ENCODE results near the gene RAD51B. TPM values are rescaled to one million over a fixed set of nuclear protein-coding genes. Genes with fewer than 3 reads are reported as not detected.

Gene RAD51B
- total RNA-seq, 1 donor from 2014 or later = 28.5 TPM

- DNase-seq (ENCODE audit: extremely low spot score in 2 of 2) = no peak
- Histone ChIP-seq H3K4me3 (no peak overlapping the region), H3K27ac (no peak overlapping the region), H3K4me1 (peaks cover 35% of the 10 kb centered on the region), H3K27me3 (no peaks in the 10 kb centered on the region), H3K9me3 (no peaks in the 10 kb centered on the region), H3K36me3 (no peaks in the 10 kb centered on the region)
- TF ChIP-seq POLR2A (IDR thresholded peaks at IDR 0.05) (no peak), CTCF (IDR thresholded peaks at IDR 0.05) (no peak), POLR2AphosphoS5 (IDR thresholded peaks at IDR 0.05; ENCODE audit: insufficient read depth in 1 of 2, low read depth in 1 of 2) (no peak)
- intact Hi-C loops (cut with DNase I) = no loop called here
Measured at GRCh38 chr14:68458253-68458652, 638.7 kb downstream of the RAD51B start.

- Histone ChIP-seq H3K27ac (peak overlapping the region; percentile 71), H3K4me1 (peaks cover 35% of the 10 kb centered on the region), H3K9me3 (no peaks in the 10 kb centered on the region), H3K36me3 (no peaks in the 10 kb centered on the region), H3K27me3 (no peaks in the 10 kb centered on the region), H3K4me3 (no peak overlapping the region)
- no peak for DNase-seq (ENCODE audit: extremely low spot score in 2 of 2)
- no peak for TF ChIP-seq POLR2A (IDR thresholded peaks at IDR 0.05)
- TF ChIP-seq POLR2AphosphoS5 (IDR thresholded peaks at IDR 0.05; ENCODE audit: insufficient read depth in 1 of 2, low read depth in 1 of 2) = peak in 1 of 2 donors; percentile 73
- no peak for TF ChIP-seq CTCF (IDR thresholded peaks at IDR 0.05)
- intact Hi-C loops (cut with DNase I) = no loop called here
Measured at GRCh38 chr14:68458840-68459469, 639.4 kb downstream of the RAD51B start.

GRCh38 chr14:68459480-68460136, 640.0 kb downstream of the RAD51B start:
- Histone ChIP-seq H3K27me3 (no peaks in the 10 kb centered on the region), H3K27ac (peak overlapping the region; percentile 71), H3K36me3 (no peaks in the 10 kb centered on the region), H3K4me3 (no peak overlapping the region), H3K4me1 (peaks cover 35% of the 10 kb centered on the region), H3K9me3 (no peaks in the 10 kb centered on the region)
- TF ChIP-seq POLR2A (IDR thresholded peaks at IDR 0.05) (no peak), CTCF (IDR thresholded peaks at IDR 0.05) (no peak), POLR2AphosphoS5 (IDR thresholded peaks at IDR 0.05; ENCODE audit: insufficient read depth in 1 of 2, low read depth in 1 of 2) (no peak)
- intact Hi-C loops (cut with DNase I) = loop anchor here (10.0 kb wide), 1 partner anchor 65 kb away; no protein-coding TSS in a partner anchor
- DNase-seq (ENCODE audit: extremely low spot score in 2 of 2) = no peak

- no peaks in the 10 kb centered on the region for H3K36me3 ChIP-seq
- no peaks in the 10 kb centered on the region for H3K9me3 ChIP-seq
- H3K27me3 ChIP-seq = no peaks in the 10 kb centered on the region
- H3K4me1 ChIP-seq = peaks cover 35% of the 10 kb centered on the region
- intact Hi-C loops (cut with DNase I) = loop anchor here (10.0 kb wide), 1 partner anchor 66 kb away; no protein-coding TSS in a partner anchor
- peak overlapping the region; percentile 71 for H3K27ac ChIP-seq
- TF ChIP-seq CTCF (IDR thresholded peaks at IDR 0.05) (no peak), POLR2AphosphoS5 (IDR thresholded peaks at IDR 0.05; ENCODE audit: insufficient read depth in 1 of 2, low read depth in 1 of 2) (peak in 1 of 2 donors; percentile 26), POLR2A (IDR thresholded peaks at IDR 0.05) (no peak)
- H3K4me3 ChIP-seq = no peak overlapping the region
- no peak for DNase-seq (ENCODE audit: extremely low spot score in 2 of 2)
Measured at GRCh38 chr14:68460541-68460940, 641.0 kb downstream of the RAD51B start.

GRCh38 chr14:68461086-68461485, 641.5 kb downstream of the RAD51B start:
- no peaks in the 10 kb centered on the region for H3K27me3 ChIP-seq
- no peak overlapping the region for H3K4me3 ChIP-seq
- DNase-seq (ENCODE audit: extremely low spot score in 2 of 2) = no peak
- peak overlapping the region; percentile 71 for H3K27ac ChIP-seq
- peaks cover 36% of the 10 kb centered on the region for H3K4me1 ChIP-seq
- no peaks in the 10 kb centered on the region for H3K36me3 ChIP-seq
- intact Hi-C loops (cut with DNase I) = loop anchor here (10.0 kb wide), 1 partner anchor 66 kb away; no protein-coding TSS in a partner anchor
- H3K9me3 ChIP-seq = no peaks in the 10 kb centered on the region
- TF ChIP-seq POLR2A (IDR thresholded peaks at IDR 0.05) (no peak), CTCF (IDR thresholded peaks at IDR 0.05) (no peak), POLR2AphosphoS5 (IDR thresholded peaks at IDR 0.05; ENCODE audit: insufficient read depth in 1 of 2, low read depth in 1 of 2) (no peak)

All from vagina (tissue), 2 donors.